C4-2B (cell line): ENCODE measurements around the gene CREB3L4.

Experiments
- CTCF ChIP-seq: fragments of 450-650 bp; conservative IDR thresholded peaks from 2 replicates; pipeline ENCODE4 v1.5.1; 2017; ENCODE audit warnings: mild to moderate bottlenecking
- ZFX ChIP-seq: fragments of 450-650 bp; IDR thresholded peaks from 2 replicates; pipeline ENCODE4 v1.6.1; 2017

- TF ChIP-seq CTCF (no peak), ZFX (no peak)
Measured at GRCh38 chr1:153991151-153991630, 23.5 kb downstream of the CREB3L4 start.
